Gastrocnemius medialis (tissue), 4 donors: ENCODE measurements around the gene PIP5K1C. TPM values are rescaled to one million over a fixed set of nuclear protein-coding genes. Genes with fewer than 3 reads are reported as not detected.

Experiments
- ATAC-seq, 2 donors: fragments of 150-250 bp; one replicate each; pipeline ENCODE4 v1.9.1; 2016
- DNase-seq, 2 donors: peaks; one replicate each; pipeline ENCODE4 v3.0.0-alpha.2; 2019
- H3K27ac ChIP-seq, 4 donors: fragments of 200-600 bp; sonication (generic); 1 replicate in 1 of 4; 2 replicates in 3 of 4; pipeline ENCODE4 v1.5.1; 2016 to 2018; ENCODE audit warnings: mild to moderate bottlenecking in 2 of 4, moderate library complexity in 1 of 4
- H3K27me3 ChIP-seq, 3 donors: fragments of 200-600 bp; sonication (generic) in 2 of 3; 1 replicate in 1 of 3; 2 replicates in 2 of 3; pipeline versions ENCODE4 v1.5.1 to v1.6.0; 2016 to 2019; ENCODE audit warnings: mild to moderate bottlenecking in 1 of 3, moderate library complexity in 1 of 3
- H3K36me3 ChIP-seq, 2 donors: fragments of 200-600 bp; sonication (generic) in 1 of 2; one replicate each; pipeline ENCODE4 v1.5.1; 2017 to 2018
- H3K4me1 ChIP-seq, 2 donors: fragments of 200-600 bp; sonication (generic) in 1 of 2; one replicate each; pipeline ENCODE4 v1.5.1; 2016 to 2017; ENCODE audit warnings: mild to moderate bottlenecking in 2 of 2
- H3K4me3 ChIP-seq, 4 donors: fragments of 200-600 bp; sonication (generic) in 3 of 4; 1 replicate in 1 of 4; 2 replicates in 3 of 4; pipeline ENCODE4 v1.5.1; 2016 to 2019; ENCODE audit warnings: mild to moderate bottlenecking in 2 of 4
- H3K9me3 ChIP-seq, 3 donors: fragments of 200-600 bp; sonication (generic) in 2 of 3; 1 replicate in 1 of 3; 2 replicates in 2 of 3; pipeline ENCODE4 v1.5.1; 2016 to 2019
- CTCF ChIP-seq, 5 experiments: fragments of 450-650 bp in 3 of 5; fragments of 200-600 bp in 2 of 5; sonication (generic) in 2 of 5; IDR thresholded peaks in 4 of 5; conservative IDR thresholded peaks in 1 of 5; 1 replicate in 4 of 5; 2 replicates in 1 of 5; pipeline ENCODE4 v1.5.1; 2016 to 2019; ENCODE audit warnings: antibody characterized with exemption in 5 of 5, mild to moderate bottlenecking in 3 of 5, moderate library complexity in 3 of 5
- POLR2A ChIP-seq, 2 donors: fragments of 450-650 bp; IDR thresholded peaks; one replicate each; pipeline ENCODE4 v1.6.1; 2017; ENCODE audit warnings: antibody characterized with exemption in 2 of 2, mild to moderate bottlenecking in 2 of 2, moderate library complexity in 2 of 2
- in situ Hi-C, 4 donors: fragments of 200-750 bp; cut with MboI; loops; one replicate each; pipeline versions ENCODE4 v1.15.0 to v1.8.0; 2017; ENCODE audit warnings: low sequenced_read_pairs in 4 of 4
- intact Hi-C: fragments of 100-400 bp; cut with DNase I; formaldehyde crosslinking; loops from one replicate; pipeline ENCODE4 v1.15.1; 2023; ENCODE audit warnings: low total_unique reads
- total RNA-seq, 4 donors: library from RNA; depleted of rRNA; stranded (reverse); fragments of >200 nt; gene quantifications; one replicate each; pipeline versions ENCODE4 v1.1.0 to v1.2.3, GENCODE V29; 2016

Gene PIP5K1C
- total RNA-seq, 4 donors from 2014 or later: 8.2 to 18.0 (median 17.3) TPM

- no peak overlapping the region for H3K4me3 ChIP-seq
- peaks cover 6 to 13% of the 10 kb centered on the region in 2 donors for H3K4me1 ChIP-seq
- intact Hi-C loops (no loop called here), in situ Hi-C loops (no loop called here)
- H3K36me3 ChIP-seq: peaks cover 3 to 33% of the 10 kb centered on the region in 2 donors
- no peak overlapping the region for H3K27ac ChIP-seq
- DNase-seq: no peak
- no peak for ATAC-seq
- H3K27me3 ChIP-seq: peaks cover 0 to 4% (median 2%) of the 10 kb centered on the region in 3 donors
- H3K9me3 ChIP-seq: no peaks in the 10 kb centered on the region
- TF ChIP-seq CTCF (IDR thresholded peaks at IDR 0.05 in 4 of 5, conservative IDR thresholded peaks at IDR 0.05 in 1 of 5): no peak
Observed at GRCh38 chr19:3611841-3612240, 88.4 kb downstream of the PIP5K1C start.

- in situ Hi-C loops: no loop called here
- Histone ChIP-seq H3K36me3 (peaks cover 3 to 29% of the 10 kb centered on the region in 2 donors), H3K27ac (peak overlapping the region in 3 of 4 donors; percentile 18 to 80 (median 72)), H3K4me1 (peaks cover 6 to 19% of the 10 kb centered on the region in 2 donors), H3K27me3 (peaks cover 6 to 10% (median 7%) of the 10 kb centered on the region in 3 donors), H3K9me3 (no peaks in the 10 kb centered on the region), H3K4me3 (no peak overlapping the region)
- TF ChIP-seq CTCF (IDR thresholded peaks at IDR 0.05 in 4 of 5, conservative IDR thresholded peaks at IDR 0.05 in 1 of 5) (no peak), POLR2A (IDR thresholded peaks at IDR 0.05) (no peak)
- intact Hi-C loops: no loop called here
- ATAC-seq (no peak), DNase-seq (no peak)
Observed at GRCh38 chr19:3610745-3611717, 89.2 kb downstream of the PIP5K1C start.

GRCh38 chr19:3609779-3610719 lies 90.2 kb downstream of the PIP5K1C start:
- Histone ChIP-seq H3K27ac (peak overlapping the region in 3 of 4 donors; percentile 72 to 80 (median 75)), H3K4me3 (no peak overlapping the region), H3K9me3 (no peaks in the 10 kb centered on the region), H3K36me3 (peaks cover 3 to 27% of the 10 kb centered on the region in 2 donors), H3K27me3 (peaks cover 15 to 19% (median 16%) of the 10 kb centered on the region in 3 donors), H3K4me1 (peaks cover 6 to 23% of the 10 kb centered on the region in 2 donors)
- TF ChIP-seq CTCF (IDR thresholded peaks at IDR 0.05 in 4 of 5, conservative IDR thresholded peaks at IDR 0.05 in 1 of 5) (no peak), POLR2A (IDR thresholded peaks at IDR 0.05) (no peak)
- intact Hi-C loops: no loop called here
- ATAC-seq (no peak), DNase-seq (no peak)
- in situ Hi-C loops: no loop called here

- Histone ChIP-seq H3K9me3 (no peaks in the 10 kb centered on the region), H3K4me1 (peaks cover 6 to 23% of the 10 kb centered on the region in 2 donors), H3K27ac (peak overlapping the region; percentile 62 to 80 (median 74)), H3K27me3 (peaks cover 18 to 21% (median 19%) of the 10 kb centered on the region in 3 donors), H3K36me3 (peaks cover 3 to 27% of the 10 kb centered on the region in 2 donors), H3K4me3 (no peak overlapping the region)
- in situ Hi-C loops (no loop called here), intact Hi-C loops (no loop called here)
- no peak for DNase-seq
- no peak for TF ChIP-seq CTCF (IDR thresholded peaks at IDR 0.05 in 4 of 5, conservative IDR thresholded peaks at IDR 0.05 in 1 of 5)
- TF ChIP-seq POLR2A (IDR thresholded peaks at IDR 0.05): no peak
- ATAC-seq: no peak
Observed at GRCh38 chr19:3608750-3609322, 91.4 kb downstream of the PIP5K1C start.
